GM12878 (cell line): ENCODE data around the gene CCZ1B.
"Not testable (repeated sequence)": the region's sequence is repeated elsewhere in the genome, so short reads cannot be mapped to it uniquely, and the experiment has no call there.

Source experiments
- BRCA1 ChIP-seq: IDR thresholded peaks from 2 replicates; pipeline ENCODE4 v1.6.1; 2011; ENCODE audit warnings: low read depth, low read length, improper control_type of control experiment
- FOXK2 ChIP-seq: fragments of 450-650 bp; IDR thresholded peaks from 2 replicates; pipeline ENCODE4 v1.6.1; 2017; ENCODE audit warnings: mild to moderate bottlenecking, moderate library complexity
- LARP7 ChIP-seq: fragments of 450-650 bp; IDR thresholded peaks from 2 replicates; pipeline ENCODE4 v1.6.1; 2017; ENCODE audit warnings: mild to moderate bottlenecking
- RUNX3 ChIP-seq: IDR thresholded peaks from 2 replicates; pipeline ENCODE4 v1.6.1; 2012; ENCODE audit warnings: low read length, inconsistent platforms

- TF ChIP-seq LARP7, BRCA1, FOXK2, RUNX3: not testable (repeated sequence)
Observed at GRCh38 chr7:6847751-6848150, 21.7 kb upstream of the CCZ1B start.
